OCI-LY3 (cell line): ENCODE results near the gene PRKCD.

Experiments used
- CTCF ChIP-seq: fragments of 200-600, 300-600 bp; sonication (generic); IDR thresholded peaks from 2 replicates; pipeline ENCODE4 v1.5.1; 2014; ENCODE audit warnings: antibody characterized with exemption, low read length, low read depth
- EZH2phosphoT487 ChIP-seq: fragments of 200-600 bp; shearing (Covaris generic); IDR thresholded peaks from 2 replicates; pipeline ENCODE4 v1.6.1; 2018; ENCODE audit warnings: antibody characterized with exemption, mixed run types, low read depth

- no peak for TF ChIP-seq CTCF
- TF ChIP-seq EZH2phosphoT487: no peak
Measured at GRCh38 chr3:53132347-53132746, 28.7 kb upstream of the PRKCD start.
